HepG2 (cell line): ENCODE results near the gene CCL16.

Experiments used
- CTCF ChIP-seq: sonication (generic); formaldehyde crosslinking; IDR thresholded peaks from 2 replicates; pipeline ENCODE4 v1.5.0; 2020; ENCODE audit warnings: mild to moderate bottlenecking, missing genetic modification reagents, moderate library complexity
- FOXK2 ChIP-seq: fragments of 450-650 bp; IDR thresholded peaks from 2 replicates; pipeline ENCODE4 v1.6.1; 2016
- NONO ChIP-seq, 2 experiments: fragments of 450-650 bp in 1 of 2; sonication (generic) in 1 of 2; formaldehyde crosslinking in 1 of 2; IDR thresholded peaks in 1 of 2; conservative IDR thresholded peaks in 1 of 2; 2 replicates each; pipeline versions ENCODE4 v1.6.1 to v1.8.0; 2017 to 2022; ENCODE audit warnings: mild to moderate bottlenecking in 1 of 2, missing genetic modification reagents in 1 of 2, moderate library complexity in 1 of 2
- POLR2A ChIP-seq, 2 experiments: IDR thresholded peaks; 2 replicates each; pipeline ENCODE4 v1.6.1; 2011; ENCODE audit warnings: low read depth in 2 of 2, low read length in 2 of 2, mild to moderate bottlenecking in 1 of 2, moderate library complexity in 1 of 2; ENCODE audit not compliant: insufficient read depth in 1 of 2
- ZFP1 ChIP-seq: IDR thresholded peaks from 2 replicates; pipeline ENCODE4 v1.6.1; 2016
- ZNF451 ChIP-seq: sonication (generic); formaldehyde crosslinking; IDR thresholded peaks from 2 replicates; pipeline ENCODE4 v1.5.0; 2020; ENCODE audit warnings: mild to moderate bottlenecking, missing genetic modification reagents

GRCh38 chr17:36019423-36019822, 38.1 kb upstream of the CCL16 start:
- no peak for TF ChIP-seq ZNF451 (CRISPR knock-in tag)
- TF ChIP-seq NONO (IDR thresholded peaks at IDR 0.05) = no peak
- no peak for TF ChIP-seq NONO (CRISPR knock-in tag; conservative IDR thresholded peaks at IDR 0.05)
- TF ChIP-seq ZFP1 (CRISPR knock-in tag) = no peak
- no peak for TF ChIP-seq POLR2A (IDR thresholded peaks at IDR 0.05; ENCODE audit: insufficient read depth in 1 of 2, low read depth in 2 of 2, low read length in 2 of 2)
- no peak for TF ChIP-seq FOXK2
- TF ChIP-seq CTCF (CRISPR knock-in tag) = no peak
